GM19043 (cell line): ENCODE measurements around the gene ITIH3.
A peak's percentile ranks its signal among the peaks of the same experiment; 100 is the strongest.

ENCODE experiments used
- ATAC-seq: cut with Tn5 transposase; IDR thresholded peaks from one replicate; pipeline ENCODE4 v1.9.1; 2021; ENCODE audit warnings: low read depth; ENCODE audit not compliant: unreplicated experiment

Gene ITIH3

DNA sequence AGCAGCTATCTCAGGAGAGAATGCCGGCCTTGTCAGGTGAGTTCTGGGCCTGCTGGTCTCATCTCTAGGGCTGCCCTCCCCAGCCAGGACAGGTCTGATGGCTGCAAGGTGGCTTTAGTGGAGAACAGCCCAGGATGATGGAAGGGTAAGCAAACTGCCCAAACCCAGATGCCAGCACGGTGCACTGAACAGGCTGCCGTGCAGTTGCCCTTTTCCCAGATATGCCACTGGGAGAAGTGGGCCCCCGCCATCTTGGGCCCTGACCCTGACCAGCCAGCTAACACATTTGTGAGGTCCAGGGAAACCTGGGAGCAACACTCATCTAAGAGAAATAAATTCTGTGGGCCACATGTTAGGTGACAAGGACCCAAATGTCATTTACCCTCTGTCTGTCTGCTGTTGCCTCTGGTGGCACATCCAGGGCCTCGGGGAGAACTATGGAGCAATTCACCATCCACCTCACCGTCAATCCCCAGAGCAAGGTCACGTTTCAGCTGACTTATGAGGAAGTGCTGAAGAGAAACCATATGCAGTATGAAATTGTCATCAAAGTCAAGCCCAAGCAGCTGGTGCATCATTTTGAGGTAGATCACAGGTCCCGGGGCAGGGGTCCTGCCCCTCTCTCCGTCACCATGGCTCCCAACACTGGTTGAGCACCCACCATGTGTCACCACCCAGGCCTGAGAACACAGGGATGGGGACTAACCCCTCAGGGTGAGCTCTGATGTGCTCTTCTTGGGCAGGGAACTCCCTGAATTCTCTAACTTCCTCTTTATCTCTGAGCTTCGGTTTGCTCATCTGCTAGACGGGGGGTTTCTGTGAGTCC lies 15.4 kb upstream of the ITIH3 start:
- peak; percentile 58 for ATAC-seq

- ATAC-seq = no peak
Observed at GRCh38 chr3:52779837-52780585, 14.6 kb upstream of the ITIH3 start.

GRCh38 chr3:52781741-52782140 lies 12.9 kb upstream of the ITIH3 start:
- no peak for ATAC-seq

GRCh38 chr3:52782412-52783210 lies 12.0 kb upstream of the ITIH3 start:
- no peak for ATAC-seq

DNA sequence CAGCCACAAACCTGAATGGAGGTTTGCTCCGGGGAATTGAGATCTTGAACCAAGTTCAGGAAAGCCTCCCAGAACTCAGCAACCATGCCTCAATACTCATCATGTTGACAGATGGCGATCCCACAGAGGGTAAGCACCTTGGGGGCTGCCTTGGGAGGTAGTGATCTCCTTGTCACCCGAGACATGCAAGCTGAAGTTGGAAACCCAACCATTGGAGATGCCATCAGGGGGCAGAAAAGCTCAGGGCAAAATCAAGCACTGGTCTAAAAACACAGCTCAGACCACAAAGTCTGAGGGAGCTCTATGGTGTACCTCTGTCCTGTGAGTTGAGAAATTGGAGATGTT lies 11.4 kb upstream of the ITIH3 start:
- no peak for ATAC-seq

DNA sequence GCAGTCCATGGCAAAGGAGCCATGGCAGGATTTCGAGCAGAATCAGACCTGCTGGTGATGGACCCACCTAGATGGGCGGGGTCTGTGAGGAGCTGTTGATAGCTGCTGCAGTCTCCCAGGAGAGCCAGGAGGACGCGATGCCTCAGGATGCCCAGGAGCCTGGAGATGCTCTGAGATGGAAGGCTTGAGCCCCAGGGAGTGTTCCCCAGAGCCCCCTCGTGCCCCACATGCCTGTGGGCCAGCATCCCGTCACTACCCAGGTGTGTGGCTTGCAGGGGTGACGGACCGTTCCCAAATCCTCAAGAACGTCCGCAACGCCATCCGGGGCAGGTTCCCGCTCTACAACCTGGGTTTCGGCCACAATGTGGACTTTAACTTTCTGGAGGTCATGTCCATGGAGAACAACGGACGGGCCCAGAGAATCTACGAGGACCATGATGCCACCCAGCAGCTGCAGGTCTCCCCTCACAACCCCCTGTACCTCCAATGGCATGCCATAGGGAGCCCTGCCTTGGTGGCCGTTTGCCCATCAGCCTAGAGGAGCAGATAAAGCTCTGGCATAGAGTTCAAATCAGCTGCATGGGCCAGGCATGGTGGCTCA lies 10.5 kb upstream of the ITIH3 start:
- no peak for ATAC-seq

GRCh38 chr3:52784931-52785590 lies 9.5 kb upstream of the ITIH3 start:
- no peak for ATAC-seq

DNA sequence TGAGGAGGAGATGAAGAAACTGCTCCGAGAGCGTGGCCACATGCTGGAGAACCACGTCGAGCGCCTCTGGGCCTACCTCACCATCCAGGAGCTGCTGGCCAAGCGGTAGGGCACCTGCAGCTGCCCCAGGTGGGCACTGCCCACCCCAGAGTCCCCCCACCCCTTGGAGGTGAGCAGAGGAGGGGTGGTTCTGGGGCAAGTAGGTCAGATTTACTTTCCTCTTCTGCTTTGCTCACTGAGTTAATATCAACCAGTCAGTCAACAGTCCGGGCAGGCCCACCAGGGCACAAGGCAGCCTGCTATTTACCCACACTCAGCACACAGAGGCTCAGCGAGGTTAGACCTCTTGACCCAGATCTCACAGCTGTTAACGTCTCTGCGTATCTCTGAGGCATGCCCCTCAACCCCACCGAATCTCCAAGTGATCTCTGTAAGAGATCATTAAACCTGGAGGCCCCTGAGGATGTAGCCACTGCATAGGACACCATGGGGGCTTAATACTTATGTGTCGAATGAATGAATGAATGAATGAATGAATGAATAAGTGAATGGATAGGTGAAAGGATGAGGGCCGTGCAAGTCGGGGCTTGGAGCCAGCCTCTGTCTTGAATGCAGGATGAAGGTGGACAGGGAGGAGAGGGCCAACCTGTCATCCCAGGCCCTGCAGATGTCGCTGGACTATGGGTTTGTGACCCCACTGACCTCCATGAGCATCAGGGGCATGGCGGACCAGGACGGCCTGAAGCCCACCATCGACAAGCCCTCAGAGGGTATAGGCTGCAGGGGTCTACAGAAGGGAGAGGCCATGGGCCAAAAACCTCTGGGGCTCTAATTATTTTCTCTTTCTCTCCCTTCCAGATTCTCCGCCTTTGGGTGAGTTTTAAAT lies 8.0 kb upstream of the ITIH3 start:
- ATAC-seq = no peak

GRCh38 chr3:52787246-52787645 lies 7.3 kb upstream of the ITIH3 start:
- no peak for ATAC-seq

DNA sequence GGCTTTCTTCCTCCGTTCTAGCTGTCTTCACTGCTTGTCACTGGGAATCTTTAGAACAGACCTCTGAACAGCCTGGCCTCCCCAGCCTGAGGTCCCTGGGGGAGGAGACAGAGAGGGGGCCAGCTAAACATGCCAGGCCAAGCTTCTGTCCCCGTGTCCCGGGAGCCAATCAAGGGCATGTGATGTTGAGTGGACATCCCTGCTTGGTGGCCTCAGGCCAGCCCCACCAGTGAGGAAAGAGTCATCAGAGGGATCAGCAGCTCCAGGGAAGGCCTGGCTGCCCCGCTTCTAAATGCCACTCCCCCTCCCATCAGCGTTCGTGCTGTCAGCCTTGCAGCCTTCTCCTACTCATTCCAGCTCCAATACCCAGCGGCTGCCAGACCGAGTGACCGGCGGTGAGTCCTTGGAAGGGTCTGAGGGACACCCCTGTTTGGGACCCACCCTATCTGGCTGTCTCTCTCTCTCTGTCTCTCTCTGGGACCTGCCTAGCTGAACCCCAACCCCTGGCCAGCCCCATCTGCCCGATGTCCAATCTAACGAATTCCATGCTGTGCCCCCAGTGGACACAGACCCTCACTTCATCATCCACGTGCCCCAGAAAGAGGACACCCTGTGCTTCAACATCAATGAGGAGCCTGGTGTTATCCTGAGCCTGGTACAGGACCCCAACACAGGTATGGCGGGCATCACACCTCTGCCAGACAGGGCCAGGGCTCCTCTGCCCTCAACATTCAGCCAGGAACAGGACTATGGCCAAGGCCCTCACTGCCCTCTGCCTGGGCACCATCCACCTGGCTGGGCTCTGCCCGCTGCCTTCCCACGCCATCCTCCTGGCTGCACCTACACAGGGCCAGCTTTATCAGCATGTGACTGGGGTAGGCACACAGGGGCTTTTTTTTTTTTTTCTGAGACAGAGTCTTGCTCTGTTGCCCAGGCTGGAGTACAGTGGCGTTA lies 6.6 kb upstream of the ITIH3 start:
- no peak for ATAC-seq

GRCh38 chr3:52788890-52789745 lies 5.5 kb upstream of the ITIH3 start:
- no peak for ATAC-seq

GRCh38 chr3:52789746-52790040 lies 4.9 kb upstream of the ITIH3 start:
- no peak for ATAC-seq

GRCh38 chr3:52790337-52790736 lies 4.3 kb upstream of the ITIH3 start:
- no peak for ATAC-seq

- ATAC-seq = no peak
Observed at GRCh38 chr3:52790741-52791140, 3.9 kb upstream of the ITIH3 start.

DNA sequence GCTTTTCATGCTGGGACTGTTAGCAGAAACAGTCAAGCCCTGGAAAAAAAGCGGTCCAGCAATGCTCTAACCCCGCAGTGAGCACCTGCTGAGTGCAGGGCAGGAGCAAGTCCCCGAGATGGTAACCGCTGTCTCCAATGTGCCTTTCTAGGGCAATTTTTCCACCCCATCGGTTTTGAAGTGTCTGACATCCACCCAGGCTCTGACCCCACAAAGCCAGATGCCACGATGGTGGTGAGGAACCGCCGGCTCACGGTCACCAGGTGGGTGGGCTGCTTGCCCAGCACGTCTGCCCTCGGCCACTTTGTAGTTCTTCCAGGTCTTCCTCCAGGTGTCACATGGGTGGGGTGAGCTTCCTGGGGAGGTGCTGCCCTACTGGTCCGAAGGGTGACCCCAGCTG lies 3.2 kb upstream of the ITIH3 start:
- ATAC-seq = no peak

DNA sequence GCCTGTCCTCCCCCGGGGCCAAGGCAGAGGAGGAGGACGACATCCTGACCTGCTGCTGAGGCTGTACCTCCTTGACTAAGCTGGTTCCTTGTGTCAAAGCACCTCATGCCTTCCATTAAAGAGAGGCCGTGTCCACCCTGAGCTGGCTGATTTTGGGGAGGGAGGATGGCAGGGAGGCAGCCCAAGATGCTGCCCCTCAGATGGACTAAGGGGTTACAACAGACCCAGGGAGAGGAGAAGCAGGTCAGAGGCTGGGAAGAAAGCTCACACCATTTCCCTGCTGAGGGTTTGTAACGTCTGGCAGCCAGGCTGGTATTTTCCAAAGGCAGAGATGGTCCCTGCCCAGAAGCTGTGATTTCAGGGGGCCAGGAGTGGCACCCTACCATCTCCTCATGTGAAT lies 2.7 kb upstream of the ITIH3 start:
- ATAC-seq = no peak

- ATAC-seq = no peak
Observed at GRCh38 chr3:52792413-52792812, 2.2 kb upstream of the ITIH3 start.
